Lower leg skin (tissue), 3 donors: ENCODE measurements around the gene LEMD2.

Experiments used
- CTCF ChIP-seq, 3 donors: fragments of 450-650 bp; IDR thresholded peaks; one replicate each; pipeline ENCODE4 v1.5.1; 2016; ENCODE audit warnings: antibody characterized with exemption in 3 of 3, mild to moderate bottlenecking in 3 of 3, moderate library complexity in 2 of 3
- POLR2A ChIP-seq, 2 donors: fragments of 450-650 bp; IDR thresholded peaks; one replicate each; pipeline ENCODE4 v1.6.1; 2016 to 2017; ENCODE audit warnings: antibody characterized with exemption in 2 of 2, mild to moderate bottlenecking in 1 of 2, moderate library complexity in 1 of 2

- TF ChIP-seq CTCF (IDR thresholded peaks at IDR 0.05) (no peak), POLR2A (IDR thresholded peaks at IDR 0.05) (no peak)
Measured at GRCh38 chr6:33792981-33793380, 4.1 kb upstream of the LEMD2 start.
